Heart right ventricle (tissue), 16 donors: ENCODE results near the gene ITGB6. TPM values are rescaled to one million over a fixed set of nuclear protein-coding genes. Genes with fewer than 3 reads are reported as not detected.

Experiments used
- ATAC-seq, 8 donors: fragments of 200-7000 bp; cut with Tn5 transposase; one replicate each; pipeline ENCODE4 v1.9.1; 2020; ENCODE audit warnings: mild to moderate bottlenecking in 8 of 8, moderate library complexity in 8 of 8, moderate number of reproducible peaks in 1 of 8
- DNase-seq, 2 donors: peaks; one replicate each; pipeline ENCODE4 v3.0.0-alpha.2; 2020
- H3K27ac ChIP-seq, 10 donors: fragments of 200-600 bp; sonication (generic) in 2 of 10; one replicate each; pipeline versions ENCODE4 v1.5.0 to v1.8.0; 2020 to 2022; ENCODE audit warnings: mild to moderate bottlenecking in 3 of 10
- H3K27me3 ChIP-seq, 7 donors: fragments of 200-600 bp; one replicate each; pipeline ENCODE4 v1.8.0; 2021 to 2022; ENCODE audit warnings: mild to moderate bottlenecking in 2 of 7
- H3K36me3 ChIP-seq, 9 donors: fragments of 200-600 bp; sonication (generic) in 1 of 9; one replicate each; pipeline versions ENCODE4 v1.5.0 to v1.8.0; 2020 to 2022; ENCODE audit warnings: mild to moderate bottlenecking in 2 of 9
- H3K4me1 ChIP-seq, 9 donors: fragments of 200-600 bp; sonication (generic) in 1 of 9; one replicate each; pipeline versions ENCODE4 v1.5.0 to v1.8.0; 2020 to 2022; ENCODE audit warnings: mild to moderate bottlenecking in 4 of 9
- H3K4me3 ChIP-seq, 10 donors: fragments of 200-600 bp; sonication (generic) in 2 of 10; one replicate each; pipeline versions ENCODE4 v1.5.0 to v1.8.0; 2020 to 2022; ENCODE audit warnings: mild to moderate bottlenecking in 7 of 10, moderate library complexity in 2 of 10
- H3K9me3 ChIP-seq, 11 donors: fragments of 200-600 bp in 10 of 11; sonication (generic) in 2 of 11; one replicate each; pipeline versions ENCODE4 v1.5.0 to v1.8.0; 2013 to 2022; ENCODE audit warnings: mild to moderate bottlenecking in 2 of 11, control low read depth in 1 of 11, moderate library complexity in 1 of 11
- WGBS, 2 donors: extraction: QIAGEN DNeasy Blood & Tissue Kit; methylation state at CpG; one replicate each; pipeline ENCODE4 v1.1.7; 2013; ENCODE audit warnings: inconsistent platforms in 1 of 2; 5-methylcytosine and 5-hydroxymethylcytosine counted together
- intact Hi-C, 10 donors: fragments of 100-400 bp; cut with DNase I; formaldehyde crosslinking; loops; one replicate each; pipeline versions ENCODE4 v1.11.1 to v1.14.2; 2022
- polyA plus RNA-seq, 2 donors: library from polyadenylated mRNA; stranded (reverse); fragments of 200-250 nt; gene quantifications; one replicate each; pipeline ENCODE4 v1.2.3, GENCODE V29; 2013
- total RNA-seq, 10 donors: library from RNA; stranded (reverse); fragmentation: NEBNext Ultra II Directional in 3 of 10; extraction: Animal tissue kit (Norgen Biotek cat#: 25700) in 3 of 10; gene quantifications; one replicate each; pipeline versions ENCODE4 v1.2.1 to v1.2.4, GENCODE V29; 2021 to 2023
- TF ChIP-seq, protein P1 (sequence below), 9 donors: fragments of 200-600 bp; sonication (generic) in 2 of 9; IDR thresholded peaks; one replicate each; pipeline versions ENCODE4 v1.5.0 to v1.8.0; 2021 to 2022; ENCODE audit warnings: antibody characterized with exemption in 9 of 9, mild to moderate bottlenecking in 5 of 9, moderate library complexity in 1 of 9
- donor health status: Arrhythmogenic right ventricular cardiomyopathy.
- donor health status: ischemic (EF 13 %, LVEDD 7.1; RV severe dilation, severe dysfunction).
- donor health status: healthy with polysubstance abuse.
- donor health status: DM: no; HTN: yes; CAD: no.
- donor health status: DM: no; HTN: no; CAD: no.
- donor health status: ischemic (EF 25% LVEDD 6.9; RV normal size, moderate dysfunction).
- donor health status: ischemic (EF 25% LVEDD 5.7; RV mildly dilated, moderate dysfunction).
- donor health status: healthy.
- donor health status: DM: yes; HTN: yes; CAD: no.
- donor health status: Ischemic cardiomyopathy.
- donor health status: ischemic (EF 35%, LVEDD 5.7; RV mildly dilated, moderate dysfunction).
- donor health status: nonischemic (EF 11% LVEDD 7.7; RV severe dilation, severe dysfunction).
- donor health status: DM: yes; HTN: yes; CAD: no.
- donor health status: PGD.
- donor health status: ischemic (EF 29% LVEDD 5.4; RV normal size, mild dysfunction).
- donor health status: nonischemic (EF 23%, LVEDD 6.1; RV moderate dilation, normal function).

The ITGB6 gene
- total and polyA plus RNA-seq, 12 donors: 0.09 to 3.5 (median 1.2) TPM

DNA sequence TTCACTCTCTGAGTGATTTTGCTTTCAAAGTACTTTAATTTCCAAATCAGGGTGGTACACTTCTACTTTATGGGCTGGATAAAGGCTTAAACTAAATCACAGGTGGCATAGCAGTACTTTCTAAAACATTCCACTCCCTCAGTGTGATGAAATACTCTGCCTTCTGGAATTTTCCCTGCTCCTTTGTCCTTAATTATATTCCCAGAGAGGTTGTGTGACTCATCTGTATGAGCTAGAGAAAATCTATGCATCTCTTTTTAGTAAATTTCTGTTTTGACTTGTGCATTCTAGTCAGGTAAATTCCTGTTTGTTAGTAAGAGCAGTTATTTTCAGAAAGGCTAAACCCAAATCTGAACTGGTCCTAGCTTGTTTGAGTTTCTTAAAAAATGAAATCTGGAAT, 108.7 kb downstream of the ITGB6 start:
- DNase-seq (no peak), ATAC-seq (no peak)
- H3K9me3 ChIP-seq: peaks cover 0 to 77% (median 37%) of the 10 kb centered on the region in 11 donors
- H3K4me3 ChIP-seq: no peak overlapping the region
- no peaks in the 10 kb centered on the region for H3K4me1 ChIP-seq
- H3K27me3 ChIP-seq: no peaks in the 10 kb centered on the region
- intact Hi-C loops: no loop called here
- no peak overlapping the region for H3K27ac ChIP-seq
- H3K36me3 ChIP-seq: no peaks in the 10 kb centered on the region
- TF ChIP-seq, protein P1, sequence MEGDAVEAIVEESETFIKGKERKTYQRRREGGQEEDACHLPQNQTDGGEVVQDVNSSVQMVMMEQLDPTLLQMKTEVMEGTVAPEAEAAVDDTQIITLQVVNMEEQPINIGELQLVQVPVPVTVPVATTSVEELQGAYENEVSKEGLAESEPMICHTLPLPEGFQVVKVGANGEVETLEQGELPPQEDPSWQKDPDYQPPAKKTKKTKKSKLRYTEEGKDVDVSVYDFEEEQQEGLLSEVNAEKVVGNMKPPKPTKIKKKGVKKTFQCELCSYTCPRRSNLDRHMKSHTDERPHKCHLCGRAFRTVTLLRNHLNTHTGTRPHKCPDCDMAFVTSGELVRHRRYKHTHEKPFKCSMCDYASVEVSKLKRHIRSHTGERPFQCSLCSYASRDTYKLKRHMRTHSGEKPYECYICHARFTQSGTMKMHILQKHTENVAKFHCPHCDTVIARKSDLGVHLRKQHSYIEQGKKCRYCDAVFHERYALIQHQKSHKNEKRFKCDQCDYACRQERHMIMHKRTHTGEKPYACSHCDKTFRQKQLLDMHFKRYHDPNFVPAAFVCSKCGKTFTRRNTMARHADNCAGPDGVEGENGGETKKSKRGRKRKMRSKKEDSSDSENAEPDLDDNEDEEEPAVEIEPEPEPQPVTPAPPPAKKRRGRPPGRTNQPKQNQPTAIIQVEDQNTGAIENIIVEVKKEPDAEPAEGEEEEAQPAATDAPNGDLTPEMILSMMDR (IDR thresholded peaks at IDR 0.05): no peak

DNA sequence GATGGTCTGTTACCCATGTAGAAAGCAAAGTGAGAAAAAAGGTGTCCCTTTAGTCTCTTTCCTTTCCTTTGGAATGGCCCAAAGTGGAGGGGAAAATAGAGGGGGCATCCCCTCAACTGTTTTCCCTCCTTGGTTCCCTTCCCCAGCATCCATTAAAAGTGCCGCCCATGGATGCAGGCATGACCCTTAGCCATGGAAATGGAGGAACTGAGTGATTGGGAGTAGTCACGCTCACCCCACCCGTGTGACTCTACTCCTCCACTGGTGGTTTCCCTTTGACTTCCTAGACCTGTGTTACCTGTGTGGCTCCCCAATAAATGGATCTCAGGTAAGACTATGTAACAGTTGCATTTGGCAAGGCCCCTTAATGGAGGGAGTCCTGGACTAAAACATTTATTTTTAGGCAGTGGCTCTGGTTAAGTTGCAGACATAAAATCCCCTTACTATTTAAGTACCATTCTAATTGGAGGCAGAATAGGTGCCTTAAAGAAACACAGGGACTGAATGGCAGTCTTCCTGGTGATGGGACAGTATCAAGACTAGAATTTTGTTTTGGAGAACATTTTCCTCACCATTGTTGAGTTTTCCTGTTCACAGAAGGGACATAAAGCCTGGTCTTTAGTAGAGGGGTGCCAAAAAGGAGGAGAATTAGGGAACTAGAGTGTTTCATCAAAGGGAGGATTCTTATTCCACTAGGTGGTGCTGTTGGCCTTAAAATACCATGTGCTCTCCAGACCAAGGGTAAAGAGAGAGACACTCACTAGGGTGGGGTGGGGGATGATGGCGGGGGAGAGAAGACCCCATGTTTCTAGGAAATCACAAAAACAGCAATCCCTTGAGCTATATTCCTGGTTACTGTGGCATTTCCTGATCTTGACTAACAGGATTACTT, 112.0 kb downstream of the ITGB6 start:
- no peak for DNase-seq
- intact Hi-C loops: no loop called here
- H3K4me3 ChIP-seq: no peak overlapping the region
- TF ChIP-seq, protein P1 (IDR thresholded peaks at IDR 0.05): peak in 1 of 9 donors; percentile 14
- no peaks in the 10 kb centered on the region for H3K4me1 ChIP-seq
- H3K9me3 ChIP-seq: peaks cover 0 to 99% (median 47%) of the 10 kb centered on the region in 11 donors
- H3K27ac ChIP-seq: no peak overlapping the region
- ATAC-seq: no peak
- no peaks in the 10 kb centered on the region for H3K36me3 ChIP-seq
- H3K27me3 ChIP-seq: no peaks in the 10 kb centered on the region
- WGBS, 2 donors: 73 to 83% methylated on average over 4 of the region's 4 CpGs

DNA sequence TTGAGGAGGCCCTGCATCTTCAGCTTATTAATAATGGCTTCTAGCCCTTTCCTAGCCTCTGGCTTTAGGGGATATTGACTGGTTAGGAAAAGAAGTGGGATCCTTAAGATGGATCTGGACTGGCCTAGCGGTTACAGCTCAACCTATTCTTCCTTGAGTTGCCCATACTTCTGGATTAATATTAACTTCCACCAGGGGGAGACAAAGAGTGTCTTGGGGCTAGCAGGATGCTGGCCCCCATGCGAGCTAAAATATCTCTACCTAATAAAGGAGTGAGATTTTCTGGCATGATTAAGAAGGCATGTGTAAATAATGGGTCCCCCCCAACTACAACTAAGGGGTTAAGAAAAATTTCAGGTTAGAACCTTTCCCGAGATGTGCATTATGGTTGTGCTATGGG, 114.4 kb downstream of the ITGB6 start:
- Histone ChIP-seq H3K27me3 (no peaks in the 10 kb centered on the region), H3K9me3 (peaks cover 0 to 84% (median 47%) of the 10 kb centered on the region in 11 donors)
- no peak for ATAC-seq

DNA sequence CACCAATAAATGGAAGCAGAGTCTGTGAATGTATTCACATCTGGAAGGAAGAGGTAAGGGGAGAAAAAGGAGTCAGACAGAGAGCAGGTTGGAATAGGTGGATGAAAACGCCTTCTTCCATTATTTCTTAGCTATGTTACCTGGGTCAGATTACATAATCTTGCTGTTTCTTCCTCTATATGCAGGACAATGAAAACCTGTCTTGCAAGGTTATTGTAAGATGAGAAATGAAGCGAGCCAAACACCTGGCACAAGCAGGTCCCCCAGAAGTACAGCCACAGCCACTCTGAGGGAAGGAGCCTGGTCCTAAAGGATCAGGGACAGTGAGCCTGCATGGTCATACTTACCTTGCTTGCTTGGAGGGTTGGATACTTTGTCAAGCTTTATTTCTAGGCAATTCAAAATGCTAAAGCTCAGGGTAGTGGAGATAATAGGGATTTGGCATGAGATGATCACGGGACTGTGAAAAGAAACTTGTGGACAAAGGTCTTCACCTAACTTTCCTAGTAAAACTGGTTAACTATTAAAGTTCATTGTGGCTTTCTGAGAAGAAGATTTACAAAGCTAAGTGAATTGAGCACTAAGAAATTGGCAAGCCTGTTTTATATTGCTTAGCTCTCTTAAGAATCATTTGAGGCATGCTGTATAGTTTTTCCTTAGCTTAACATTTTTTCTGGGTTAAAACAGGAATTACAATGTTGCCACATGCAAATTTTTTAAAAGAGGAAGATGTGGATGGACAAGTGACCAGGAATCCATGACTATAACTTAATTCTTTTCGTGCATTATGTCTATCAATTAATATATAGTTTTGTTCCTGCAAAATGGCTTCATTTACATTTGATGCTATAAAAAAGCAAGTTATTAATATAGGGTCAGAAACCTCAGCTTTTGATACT, 121.9 kb downstream of the ITGB6 start:
- Histone ChIP-seq H3K4me3 (no peak overlapping the region), H3K27ac (no peak overlapping the region), H3K4me1 (peaks cover 0 to 8% (median 0%) of the 10 kb centered on the region in 9 donors), H3K36me3 (no peaks in the 10 kb centered on the region), H3K27me3 (no peaks in the 10 kb centered on the region), H3K9me3 (peaks cover 0 to 29% (median 0%) of the 10 kb centered on the region in 11 donors)
- TF ChIP-seq, protein P1 (IDR thresholded peaks at IDR 0.05): no peak
- intact Hi-C loops: no loop called here
- DNase-seq (no peak), ATAC-seq (no peak)
- 86 to 91% methylated on average over 4 of the region's 4 CpGs for WGBS, 2 donors

More for the DNA sequence above, 114.4 kb downstream of the ITGB6 start:
- Histone ChIP-seq H3K36me3 (no peaks in the 10 kb centered on the region), H3K4me1 (no peaks in the 10 kb centered on the region), H3K4me3 (no peak overlapping the region), H3K27ac (no peak overlapping the region)
- DNase-seq: no peak
- 87 to 89% methylated on average over 3 of the region's 3 CpGs for WGBS, 2 donors
- TF ChIP-seq, protein P1 (IDR thresholded peaks at IDR 0.05): no peak
- intact Hi-C loops: no loop called here
